ENCODE measurements around the gene TRAPPC13.

TRAPPC13 gene

GRCh38 chr5:65693121-65693520 lies 68.3 kb downstream of the TRAPPC13 start:
- DNase-seq = no peak

GRCh38 chr5:65695162-65695755 lies 70.4 kb downstream of the TRAPPC13 start:
- no peak for DNase-seq

- DNase-seq = no peak
Measured at GRCh38 chr5:65695896-65696295, 71.1 kb downstream of the TRAPPC13 start.

- no peak for DNase-seq
Measured at GRCh38 chr5:65696892-65697291, 72.1 kb downstream of the TRAPPC13 start.

GRCh38 chr5:65699338-65699737 lies 74.5 kb downstream of the TRAPPC13 start:
- DNase-seq = no peak

- no peak for DNase-seq
Measured at GRCh38 chr5:65702036-65702435, 77.2 kb downstream of the TRAPPC13 start.

GRCh38 chr5:65704621-65705239 lies 79.9 kb downstream of the TRAPPC13 start:
- no peak for DNase-seq

- DNase-seq = no peak
Measured at GRCh38 chr5:65707663-65708062, 82.8 kb downstream of the TRAPPC13 start.

GRCh38 chr5:65708145-65708544 lies 83.3 kb downstream of the TRAPPC13 start:
- DNase-seq = no peak

Data from NCI-H2107 (cell line).